H1 (cell line): Measurements from ENCODE around the gene WNT11. TPM values are rescaled to one million over a fixed set of nuclear protein-coding genes. Genes with fewer than 3 reads are reported as not detected.

Source experiments
- MAFK ChIP-seq: IDR thresholded peaks from 2 replicates; pipeline ENCODE4 v1.6.1; 2012; ENCODE audit warnings: low read depth, mild to moderate bottlenecking, improper control_type of control experiment, low read length
- RBBP5 ChIP-seq: IDR thresholded peaks from 2 replicates; pipeline ENCODE4 v1.7.1; 2012; ENCODE audit warnings: low read depth, mild to moderate bottlenecking, inconsistent platforms, low read length, moderate library complexity, borderline replicate concordance
- polyA plus RNA-seq, 7 experiments: library from polyadenylated mRNA; depleted of rRNA in 3 of 7; stranded (reverse) in 5 of 7; unstranded in 2 of 7; fragments of >200 nt in 5 of 7; fragments of 200-250 nt in 2 of 7; gene quantifications; 1 replicate in 5 of 7; 2 replicates in 1 of 7; 4 replicates in 1 of 7; pipeline versions ENCODE4 v1.2.1 to v1.2.3, GENCODE V29; 2011 to 2013; ENCODE audit warnings: missing spikeins in 2 of 7, mixed read lengths in 2 of 7
- total RNA-seq: library from RNA; stranded (reverse); fragmentation: NEBNext Ultra II Directional; extraction: Animal tissue kit (Norgen Biotek cat#: 25700); gene quantifications from 2 replicates; pipeline ENCODE4 v1.2.1, GENCODE V29; 2021

The WNT11 gene
- total and polyA plus RNA-seq, 2 of the 8 experiments (the other 6 are each of a cell fraction or from before 2014, with no cell fraction given), result 0.11 to 0.45 TPM

- no peak for TF ChIP-seq MAFK
- TF ChIP-seq RBBP5, result no peak
Measured at GRCh38 chr11:76242004-76242779, 35.9 kb upstream of the WNT11 start (continued).
